Measurements from ENCODE around the gene ELAVL1. TPM values are rescaled to one million over a fixed set of nuclear protein-coding genes. Genes with fewer than 3 reads are reported as not detected.

Gene ELAVL1
- total and polyA plus RNA-seq, 5 experiments from 2014 or later: 41.5 to 55.8 (median 55.1) TPM

DNA sequence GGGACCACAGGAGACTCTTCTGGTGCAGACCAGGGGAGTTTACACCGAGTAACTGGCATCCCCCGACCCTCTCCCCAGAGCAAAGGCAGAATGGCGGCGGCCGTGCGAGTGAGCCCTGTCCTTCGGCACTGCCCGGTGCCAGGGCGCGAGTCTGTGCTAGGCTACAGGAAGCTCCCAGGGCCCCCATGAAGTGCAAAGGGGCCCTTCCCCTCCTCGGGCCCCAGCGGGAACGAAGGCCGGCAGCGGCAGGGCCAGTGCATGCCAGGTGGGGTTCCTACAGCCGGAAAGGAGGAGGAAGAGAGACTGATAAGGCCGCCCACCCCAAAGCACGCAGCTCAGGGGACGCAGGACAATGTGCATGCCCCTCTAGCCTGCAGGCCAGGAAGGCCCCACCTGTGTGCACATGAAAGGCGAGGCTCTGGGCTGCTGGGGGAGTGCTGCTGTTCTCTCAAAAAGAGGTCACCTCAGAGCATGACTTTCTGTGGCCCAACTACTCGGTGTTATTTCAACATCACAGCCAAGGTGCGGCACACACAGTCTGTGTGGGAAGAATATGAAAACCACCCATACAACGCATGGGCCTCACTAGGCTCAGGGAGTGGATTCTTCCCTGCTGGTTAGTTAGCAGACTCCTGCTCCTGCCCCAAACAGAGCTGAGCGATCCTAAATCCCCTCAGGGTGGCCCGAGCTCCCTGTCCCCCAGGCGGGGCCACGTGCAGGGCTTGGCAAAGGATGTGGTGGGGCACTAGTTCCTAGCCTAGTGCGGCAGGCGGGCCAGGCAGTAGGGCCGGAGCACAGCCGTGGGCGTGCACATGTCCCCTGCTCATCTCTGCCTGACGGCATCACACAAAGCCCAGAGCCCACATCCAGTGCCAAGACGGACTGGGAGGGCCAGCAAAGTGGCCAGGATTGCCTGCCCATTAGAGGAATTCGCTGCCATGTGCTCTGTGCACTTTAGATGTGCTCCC lies 33.6 kb downstream of the ELAVL1 start:
- no peaks in the 10 kb centered on the region for H3K9me3 Mint-ChIP-seq
- H3K27ac Mint-ChIP-seq: no peak overlapping the region
- peaks cover 0 to 57% (median 6%) of the 10 kb centered on the region in 3 donors for H3K36me3 Mint-ChIP-seq
- no peaks in the 10 kb centered on the region for H3K27me3 Mint-ChIP-seq
- DNase-seq (no peak), ATAC-seq (no peak)
- no peak overlapping the region for H3K4me3 Mint-ChIP-seq
- H3K4me1 Mint-ChIP-seq: no peaks in the 10 kb centered on the region
- POLR2A ChIA-PET: interaction anchor here (1.1 kb wide), 1 partner anchor 34 kb away, joined by 4 read pairs; no protein-coding TSS in a partner anchor

DNA sequence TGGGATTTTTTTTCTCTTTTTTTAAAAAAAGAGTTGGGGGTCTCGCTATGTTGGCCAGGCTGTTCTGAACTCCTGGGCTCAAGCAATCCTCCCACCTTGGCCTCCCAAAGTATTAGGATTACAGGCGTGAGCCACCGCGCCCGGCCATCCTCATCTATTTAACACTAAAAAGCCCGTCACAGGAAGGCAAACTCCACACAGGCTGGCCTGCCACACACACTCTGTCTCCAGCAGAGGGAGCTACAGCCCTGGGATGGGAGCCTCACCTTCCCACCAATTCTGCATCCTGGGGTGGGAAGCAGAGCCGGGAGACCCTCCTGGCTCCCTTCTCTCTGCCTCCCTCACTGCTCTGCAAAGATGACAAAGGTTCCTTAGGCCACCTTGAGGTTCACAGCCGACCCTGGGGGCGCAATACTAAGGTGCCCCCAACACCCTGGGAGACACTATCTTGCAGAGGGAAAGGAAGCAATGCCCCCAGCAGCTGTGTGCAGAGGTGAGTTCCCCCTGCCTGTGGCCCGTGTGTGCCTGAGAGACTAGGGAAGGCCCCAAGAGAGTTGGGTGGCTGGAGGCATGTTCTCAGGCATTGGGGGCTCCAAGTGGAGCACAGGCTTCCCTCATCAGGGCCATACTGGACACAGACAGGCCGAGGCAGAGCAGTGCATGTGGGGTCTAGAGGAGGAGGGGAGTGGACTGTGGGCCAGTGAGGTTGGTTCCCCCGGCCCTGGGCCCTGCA lies 34.6 kb downstream of the ELAVL1 start:
- peak in 3 of 10 donors; percentile 9 to 21 (median 15) for DNase-seq
- H3K27ac Mint-ChIP-seq: peak overlapping the region in 1 of 10 donors; percentile 30
- no peaks in the 10 kb centered on the region for H3K27me3 Mint-ChIP-seq
- ATAC-seq: peak in 1 of 2 donors; percentile 37
- peaks cover 0 to 59% (median 6%) of the 10 kb centered on the region in 3 donors for H3K36me3 Mint-ChIP-seq
- POLR2A ChIA-PET: interaction anchor here (1.1 kb wide), 1 partner anchor 35 kb away, joined by 4 read pairs; no protein-coding TSS in a partner anchor
- H3K9me3 Mint-ChIP-seq: no peaks in the 10 kb centered on the region
- no peak overlapping the region for H3K4me3 Mint-ChIP-seq
- H3K4me1 Mint-ChIP-seq: no peaks in the 10 kb centered on the region

DNA sequence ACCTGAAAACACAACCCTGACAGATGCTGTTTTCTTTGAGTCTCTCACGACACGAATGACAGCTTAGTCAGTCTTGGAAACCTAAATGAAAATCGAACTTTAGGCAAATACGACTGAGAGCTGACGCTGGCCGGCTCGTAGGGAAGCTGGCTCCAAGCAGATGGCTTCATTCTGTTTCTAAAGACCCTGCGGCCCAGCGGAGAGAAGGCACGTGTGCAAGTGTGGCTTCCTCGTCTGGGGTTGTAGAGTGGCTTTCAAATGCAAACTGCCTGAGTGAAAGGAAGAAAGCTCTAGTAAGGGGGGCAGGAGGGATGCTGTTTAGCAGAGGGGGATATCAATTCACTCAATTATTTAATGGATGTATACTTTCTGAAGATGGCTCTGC lies 35.9 kb downstream of the ELAVL1 start:
- Mint-ChIP-seq H3K9me3 (no peaks in the 10 kb centered on the region), H3K27me3 (no peaks in the 10 kb centered on the region), H3K4me3 (no peak overlapping the region), H3K27ac (peak overlapping the region in 2 of 10 donors; percentile 47 to 66), H3K4me1 (no peaks in the 10 kb centered on the region), H3K36me3 (peaks cover 0 to 65% (median 6%) of the 10 kb centered on the region in 3 donors)
- POLR2A ChIA-PET: no interaction called here
- no peak for ATAC-seq
- DNase-seq: no peak

DNA sequence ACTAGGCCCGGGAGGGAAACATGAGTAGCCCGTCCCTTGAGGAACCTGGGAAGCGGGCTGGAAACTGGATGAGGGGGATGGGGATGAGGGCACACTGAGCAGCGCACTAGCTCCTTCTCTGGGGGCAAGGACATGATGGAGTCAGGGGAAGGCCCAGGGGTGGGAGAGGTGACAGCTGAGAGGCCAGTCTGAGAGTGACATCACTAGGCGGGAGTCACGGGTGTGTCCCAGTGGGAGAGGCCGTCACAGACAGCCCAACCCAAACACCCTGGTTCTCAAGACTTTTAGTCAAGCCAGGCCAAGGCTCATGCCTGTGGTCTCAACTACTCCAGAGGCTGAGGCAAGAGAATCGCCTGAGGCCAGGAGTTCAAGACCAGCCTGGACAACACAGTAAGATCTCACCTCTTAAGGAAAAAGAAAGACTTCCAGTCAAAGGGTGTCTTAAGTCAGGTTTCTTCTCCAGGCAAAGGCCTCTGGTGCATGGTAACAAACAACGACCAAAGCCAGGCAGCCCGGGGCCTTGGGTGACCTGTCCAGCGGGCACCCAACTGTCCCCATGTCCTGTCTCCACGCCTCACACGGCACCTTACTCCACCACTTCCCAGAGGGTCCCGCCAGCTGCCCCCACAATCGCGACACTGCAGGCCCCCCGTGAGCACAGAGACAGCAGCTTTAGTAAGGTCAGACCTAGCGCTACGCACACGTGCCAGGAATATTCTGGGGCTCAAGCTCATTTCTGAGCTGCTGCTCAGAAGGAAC lies 36.5 kb downstream of the ELAVL1 start:
- no peak for DNase-seq
- Mint-ChIP-seq H3K9me3 (no peaks in the 10 kb centered on the region), H3K27ac (peak overlapping the region in 1 of 10 donors; percentile 15), H3K4me1 (no peaks in the 10 kb centered on the region), H3K4me3 (no peak overlapping the region), H3K36me3 (peaks cover 0 to 62% (median 3%) of the 10 kb centered on the region in 3 donors), H3K27me3 (no peaks in the 10 kb centered on the region)
- POLR2A ChIA-PET: no interaction called here
- ATAC-seq: no peak

DNA sequence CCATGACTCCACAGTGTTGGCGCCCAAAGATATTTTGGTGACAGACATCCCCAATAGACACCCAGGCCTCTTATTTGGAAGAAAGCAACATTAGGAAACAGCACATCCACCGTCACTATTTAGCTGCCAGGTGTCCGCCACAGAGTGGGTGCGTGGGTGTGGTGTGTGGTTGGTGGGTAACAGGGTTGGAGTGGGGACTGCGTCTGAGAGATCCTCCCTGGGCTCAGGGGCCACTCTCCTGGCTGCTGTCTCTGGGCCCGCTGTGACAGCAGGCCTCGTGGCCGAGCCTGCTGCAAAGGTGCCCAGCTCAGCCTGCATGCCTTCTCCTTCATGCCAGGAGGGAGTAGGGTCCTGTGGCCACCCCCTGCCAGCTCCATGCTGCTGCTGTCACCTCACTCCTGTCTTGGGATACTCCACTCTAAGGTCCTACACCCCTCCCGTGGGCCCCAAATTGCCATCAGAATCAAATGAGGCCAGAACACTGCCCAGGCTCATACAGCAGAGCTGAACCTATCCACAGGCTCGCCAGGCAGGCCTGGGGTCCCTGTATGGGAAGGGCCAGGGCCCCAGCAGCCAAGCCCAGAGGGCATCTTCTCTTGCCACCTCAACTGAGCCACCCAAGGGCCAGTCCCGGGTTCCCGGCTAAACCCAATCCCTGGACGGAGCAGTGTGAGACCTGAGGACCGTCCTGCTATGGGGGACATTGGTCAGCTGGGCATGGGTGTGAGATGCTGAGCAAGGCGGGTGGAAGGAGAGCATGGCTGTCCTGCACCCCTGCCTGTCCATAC lies 37.2 kb downstream of the ELAVL1 start:
- Mint-ChIP-seq H3K4me3 (no peak overlapping the region), H3K4me1 (no peaks in the 10 kb centered on the region), H3K27me3 (no peaks in the 10 kb centered on the region), H3K9me3 (no peaks in the 10 kb centered on the region), H3K36me3 (peaks cover 0 to 60% (median 5%) of the 10 kb centered on the region in 3 donors), H3K27ac (no peak overlapping the region)
- POLR2A ChIA-PET: no interaction called here
- ATAC-seq (no peak), DNase-seq (no peak)

DNA sequence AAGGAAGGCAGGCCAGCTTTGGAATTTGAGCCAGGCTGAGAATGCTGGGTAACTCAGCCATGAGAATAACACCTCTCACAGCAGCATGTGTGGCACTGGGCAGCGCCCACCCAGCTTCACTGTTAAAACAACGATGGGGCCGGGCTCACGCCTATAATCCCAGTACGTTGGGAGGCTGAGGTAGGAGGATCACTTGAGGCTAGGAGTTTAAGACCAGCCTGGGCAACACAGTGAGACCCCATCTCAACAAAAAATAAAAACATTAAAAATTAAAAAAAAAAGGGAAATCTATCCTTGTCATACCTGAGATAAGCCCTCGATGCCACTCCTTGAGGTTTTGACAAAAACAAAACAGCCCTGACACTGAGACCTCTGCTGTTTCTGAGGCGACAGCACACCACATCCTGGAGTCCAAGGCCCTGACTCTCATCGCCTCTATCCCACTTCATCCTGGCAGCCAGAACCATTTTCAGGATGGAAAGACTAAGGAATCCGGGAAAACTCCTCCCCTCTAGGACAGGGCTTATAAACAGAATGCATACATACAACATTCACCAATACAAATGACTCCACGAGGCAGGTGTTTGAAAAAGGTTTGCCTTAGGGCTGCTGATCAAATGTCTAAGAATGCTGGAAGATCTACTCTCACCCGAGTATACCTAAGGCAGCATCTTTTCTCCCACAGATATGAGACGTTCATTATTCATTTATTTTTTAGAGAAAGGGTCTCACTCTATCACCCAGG lies 39.3 kb downstream of the ELAVL1 start:
- ATAC-seq (no peak), DNase-seq (no peak)
- Mint-ChIP-seq H3K4me3 (no peak overlapping the region), H3K4me1 (no peaks in the 10 kb centered on the region), H3K36me3 (peaks cover 0 to 58% (median 5%) of the 10 kb centered on the region in 3 donors), H3K27ac (peak overlapping the region in 3 of 10 donors; percentile 7 to 79 (median 60)), H3K27me3 (no peaks in the 10 kb centered on the region), H3K9me3 (no peaks in the 10 kb centered on the region)
- POLR2A ChIA-PET: no interaction called here

DNA sequence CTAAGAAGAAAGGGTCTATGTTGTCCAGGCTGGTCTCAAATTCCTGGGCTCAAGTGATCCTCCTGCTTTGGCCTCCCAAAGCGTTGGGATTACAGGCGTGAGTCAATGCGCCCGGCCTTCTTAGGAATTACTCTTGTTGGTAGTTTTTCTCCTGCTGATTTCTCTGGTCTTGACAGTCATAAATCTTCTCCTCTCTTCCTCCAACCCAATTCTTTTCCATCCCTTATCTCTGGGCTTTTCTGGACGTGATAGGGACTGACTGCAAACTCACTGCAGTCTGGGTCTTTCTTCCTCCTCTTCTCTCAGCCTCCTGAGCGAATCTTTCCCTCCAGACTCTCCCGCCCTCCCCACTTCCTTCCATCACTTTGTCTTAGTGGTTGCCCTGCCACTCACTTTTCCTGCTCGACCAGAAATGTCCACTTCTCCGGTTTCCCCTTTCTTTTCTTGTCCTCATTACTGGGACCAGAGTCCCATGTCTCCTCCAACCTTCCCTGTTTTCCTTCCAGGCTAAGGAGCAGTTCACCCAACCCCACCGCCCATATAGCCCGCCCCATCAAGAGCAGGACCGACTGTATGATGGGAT lies 40.1 kb downstream of the ELAVL1 start:
- H3K4me3 Mint-ChIP-seq: no peak overlapping the region
- POLR2A ChIA-PET: no interaction called here
- peaks cover 0 to 60% (median 5%) of the 10 kb centered on the region in 3 donors for H3K36me3 Mint-ChIP-seq
- no peaks in the 10 kb centered on the region for H3K9me3 Mint-ChIP-seq
- DNase-seq (no peak), ATAC-seq (no peak)
- no peaks in the 10 kb centered on the region for H3K4me1 Mint-ChIP-seq
- no peaks in the 10 kb centered on the region for H3K27me3 Mint-ChIP-seq
- H3K27ac Mint-ChIP-seq: peak overlapping the region in 3 of 10 donors; percentile 21 to 69 (median 54)

DNA sequence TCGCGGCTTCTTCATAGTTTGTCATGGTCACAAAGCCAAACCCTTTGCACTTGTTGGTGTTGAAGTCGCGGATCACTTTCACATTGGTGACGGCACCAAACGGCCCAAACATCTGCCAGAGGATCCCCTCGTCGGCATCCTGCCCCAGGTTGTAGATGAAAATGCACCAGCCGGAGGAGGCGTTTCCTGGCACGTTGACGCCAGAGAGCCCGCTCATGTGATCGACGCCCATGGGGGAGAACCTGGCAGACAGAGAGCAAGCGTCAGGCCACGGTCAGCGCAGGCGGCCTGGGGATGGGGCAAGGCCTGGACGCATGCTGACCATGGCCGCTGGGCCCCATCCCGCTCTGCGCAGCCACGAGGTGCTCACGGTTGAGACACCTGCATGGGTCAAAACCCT lies 41.9 kb downstream of the ELAVL1 start:
- Mint-ChIP-seq H3K4me1 (no peaks in the 10 kb centered on the region), H3K27ac (peak overlapping the region in 1 of 10 donors; percentile 14), H3K27me3 (no peaks in the 10 kb centered on the region), H3K4me3 (no peak overlapping the region), H3K36me3 (peaks cover 0 to 61% (median 5%) of the 10 kb centered on the region in 3 donors), H3K9me3 (no peaks in the 10 kb centered on the region)
- DNase-seq (peak in 1 of 10 donors; percentile 52), ATAC-seq (no peak)
- POLR2A ChIA-PET: no interaction called here

DNA sequence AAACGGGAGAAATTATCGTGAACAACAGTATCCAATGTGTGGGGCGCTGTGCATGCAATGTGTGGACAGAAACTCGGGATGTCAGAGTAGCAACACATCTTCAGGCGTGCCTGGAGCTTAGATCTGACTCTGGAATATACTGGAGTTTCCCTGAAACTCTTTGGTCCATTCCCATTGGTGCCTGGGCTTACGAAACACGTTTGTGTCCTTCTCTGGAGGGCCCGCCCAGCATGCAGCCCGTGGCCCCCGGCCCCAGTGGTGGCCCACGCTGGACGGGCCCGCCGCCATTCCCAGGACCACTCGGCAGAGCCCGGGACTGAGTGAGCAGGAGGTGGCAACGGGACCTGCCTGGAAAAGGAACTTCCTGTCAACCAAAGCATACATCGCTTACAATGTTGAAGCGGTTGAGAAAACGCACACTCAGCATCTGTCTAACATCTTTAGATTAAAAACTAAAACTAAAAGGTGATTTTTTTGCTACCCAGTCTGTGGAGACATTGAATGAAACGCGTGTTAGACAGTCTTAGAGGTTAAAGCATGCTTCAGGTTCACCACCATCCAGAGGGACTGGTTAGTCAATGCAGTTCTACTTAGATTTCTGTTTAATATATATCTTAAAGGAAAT lies 42.7 kb downstream of the ELAVL1 start:
- H3K27ac Mint-ChIP-seq: peak overlapping the region in 1 of 10 donors; percentile 43
- no peak for DNase-seq
- H3K4me3 Mint-ChIP-seq: no peak overlapping the region
- POLR2A ChIA-PET: no interaction called here
- no peaks in the 10 kb centered on the region for H3K27me3 Mint-ChIP-seq
- peaks cover 0 to 52% (median 5%) of the 10 kb centered on the region in 3 donors for H3K36me3 Mint-ChIP-seq
- ATAC-seq: no peak
- no peaks in the 10 kb centered on the region for H3K9me3 Mint-ChIP-seq
- H3K4me1 Mint-ChIP-seq: no peaks in the 10 kb centered on the region

DNA sequence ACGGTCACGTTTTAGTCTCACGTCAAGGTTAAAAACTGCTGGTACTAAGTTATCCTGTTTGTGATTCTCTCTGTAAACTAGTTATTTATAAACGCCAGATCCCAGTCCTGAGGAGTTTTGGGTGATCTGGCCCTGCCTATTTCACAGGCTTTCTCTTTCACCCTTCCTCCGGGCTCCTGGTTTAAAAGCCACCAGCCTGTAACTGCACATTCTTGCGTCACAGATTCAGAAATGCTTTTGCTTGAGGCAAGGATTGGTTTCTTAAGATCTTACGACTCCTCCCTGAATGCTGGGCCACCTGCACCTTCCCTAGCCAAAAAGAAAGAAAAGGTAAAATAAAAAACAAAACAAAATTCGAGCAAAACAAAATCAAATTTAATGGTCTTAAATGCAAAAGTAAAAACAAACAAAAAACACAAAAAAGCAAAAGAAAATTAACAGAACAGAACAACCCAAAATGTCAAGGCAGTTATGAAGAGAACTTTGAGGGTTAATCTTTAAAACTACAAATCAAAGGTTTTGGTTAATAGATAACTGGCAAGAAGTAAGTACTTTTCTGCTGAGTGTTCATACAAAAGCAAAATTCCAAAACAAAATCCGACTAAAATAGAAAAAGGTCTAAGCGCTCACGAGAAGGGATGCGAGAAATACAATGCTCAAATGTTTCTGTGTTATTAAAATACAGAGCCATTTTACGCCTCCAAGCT lies 43.4 kb downstream of the ELAVL1 start:
- POLR2A ChIA-PET: no interaction called here
- Mint-ChIP-seq H3K36me3 (peaks cover 0 to 47% (median 2%) of the 10 kb centered on the region in 3 donors), H3K27ac (peak overlapping the region in 3 of 10 donors; percentile 1 to 43 (median 6)), H3K27me3 (no peaks in the 10 kb centered on the region), H3K9me3 (no peaks in the 10 kb centered on the region), H3K4me1 (no peaks in the 10 kb centered on the region), H3K4me3 (no peak overlapping the region)
- no peak for DNase-seq
- ATAC-seq: no peak

Measured in naive thymus-derived CD8-positive, alpha-beta T cell (primary cell).